Thyroid gland (tissue), 4 donors: Measurements from ENCODE around the gene CYB561D1. TPM values are rescaled to one million over a fixed set of nuclear protein-coding genes. Genes with fewer than 3 reads are reported as not detected.

Experiments used
- DNase-seq, 2 donors: peaks; one replicate each; pipeline ENCODE4 v3.0.0-alpha.2; 2019
- H3K27ac ChIP-seq, 3 donors: fragments of 200-600 bp; sonication (generic); 1 replicate in 2 of 3; 2 replicates in 1 of 3; pipeline ENCODE4 v1.5.1; 2016 to 2019; ENCODE audit warnings: mild to moderate bottlenecking in 1 of 3, moderate library complexity in 1 of 3
- H3K27me3 ChIP-seq: fragments of 200-600 bp; sonication (generic); one replicate; pipeline ENCODE4 v1.5.1; 2019
- H3K36me3 ChIP-seq, 2 donors: fragments of 200-600 bp; sonication (generic); one replicate each; pipeline ENCODE4 v1.5.1; 2016 to 2019
- H3K4me1 ChIP-seq, 2 donors: fragments of 200-600 bp; sonication (generic); one replicate each; pipeline ENCODE4 v1.5.1; 2017 to 2019
- H3K4me3 ChIP-seq, 3 donors: fragments of 200-600 bp; sonication (generic); replicated peaks in 1 of 3; 1 replicate in 2 of 3; 2 replicates in 1 of 3; pipeline ENCODE4 v1.5.1; 2016; ENCODE audit warnings: mild to moderate bottlenecking in 1 of 3
- H3K9me3 ChIP-seq: fragments of 200-600 bp; sonication (generic); one replicate; pipeline ENCODE4 v1.5.1; 2017
- CTCF ChIP-seq, 6 experiments: fragments of 200-600 bp in 3 of 6; fragments of 450-650 bp in 3 of 6; sonication (generic) in 3 of 6; IDR thresholded peaks; one replicate each; pipeline ENCODE4 v1.5.1; 2016 to 2019; ENCODE audit warnings: antibody characterized with exemption in 6 of 6, mild to moderate bottlenecking in 2 of 6, inconsistent platforms in 1 of 6, moderate library complexity in 1 of 6
- POLR2A ChIP-seq, 2 donors: fragments of 450-650 bp; IDR thresholded peaks; one replicate each; pipeline ENCODE4 v1.6.1; 2017; ENCODE audit warnings: antibody characterized with exemption in 2 of 2, mild to moderate bottlenecking in 2 of 2, moderate library complexity in 1 of 2
- WGBS, 2 donors: methylation state at CpG; one replicate each; pipeline ENCODE4 v1.1.5; 2017; 5-methylcytosine and 5-hydroxymethylcytosine counted together
- intact Hi-C: fragments of 100-400 bp; cut with DNase I; formaldehyde crosslinking; loops from one replicate; pipeline ENCODE4 v1.15.1; 2023
- total RNA-seq, 4 donors: library from RNA; depleted of rRNA; stranded (reverse); fragments of >200 nt; gene quantifications; one replicate each; pipeline ENCODE4 v1.2.3, GENCODE V29; 2016

The CYB561D1 gene
- total RNA-seq, 4 donors from 2014 or later, result 8.1 to 16.0 (median 12.2) TPM

- Histone ChIP-seq H3K27me3 (no peaks in the 10 kb centered on the region), H3K4me1 (peaks cover 8 to 13% of the 10 kb centered on the region in 2 donors), H3K36me3 (no peaks in the 10 kb centered on the region), H3K4me3 (no peak overlapping the region), H3K27ac (no peak overlapping the region), H3K9me3 (no peaks in the 10 kb centered on the region)
- intact Hi-C loops, result no loop called here
- WGBS, 2 donors, result 86 to 89% methylated on average over 2 of the region's 2 CpGs
- TF ChIP-seq POLR2A (IDR thresholded peaks at IDR 0.05) (no peak), CTCF (IDR thresholded peaks at IDR 0.05) (no peak)
- no peak for DNase-seq
These were observed 19.3 kb downstream of the CYB561D1 start for GRCh38 chr1:109513110-109513710.

- H3K4me1 ChIP-seq, result peaks cover 7% of the 10 kb centered on the region in 2 donors
- WGBS, 2 donors, result 69 to 74% methylated on average over 3 of the region's 3 CpGs
- no peak overlapping the region for H3K27ac ChIP-seq
- H3K27me3 ChIP-seq, result no peaks in the 10 kb centered on the region
- H3K9me3 ChIP-seq, result no peaks in the 10 kb centered on the region
- no peak for DNase-seq
- H3K36me3 ChIP-seq, result no peaks in the 10 kb centered on the region
- intact Hi-C loops, result no loop called here
- TF ChIP-seq POLR2A (IDR thresholded peaks at IDR 0.05) (no peak), CTCF (IDR thresholded peaks at IDR 0.05) (no peak)
- no peak overlapping the region for H3K4me3 ChIP-seq
These were observed 21.0 kb downstream of the CYB561D1 start for GRCh38 chr1:109514846-109515245.

GRCh38 chr1:109516872-109517271 lies 23.0 kb downstream of the CYB561D1 start:
- Histone ChIP-seq H3K27me3 (no peaks in the 10 kb centered on the region), H3K27ac (no peak overlapping the region), H3K4me3 (no peak overlapping the region), H3K4me1 (peaks cover 0 to 4% of the 10 kb centered on the region in 2 donors), H3K36me3 (no peaks in the 10 kb centered on the region), H3K9me3 (no peaks in the 10 kb centered on the region)
- intact Hi-C loops, result no loop called here
- 74 to 85% methylated on average over 5 of the region's 5 CpGs for WGBS, 2 donors
- TF ChIP-seq CTCF (IDR thresholded peaks at IDR 0.05) (no peak), POLR2A (IDR thresholded peaks at IDR 0.05) (no peak)
- no peak for DNase-seq

GRCh38 chr1:109517337-109517736 lies 23.4 kb downstream of the CYB561D1 start:
- Histone ChIP-seq H3K36me3 (no peaks in the 10 kb centered on the region), H3K4me1 (peaks cover 0 to 4% of the 10 kb centered on the region in 2 donors), H3K27me3 (no peaks in the 10 kb centered on the region), H3K9me3 (no peaks in the 10 kb centered on the region), H3K4me3 (no peak overlapping the region), H3K27ac (no peak overlapping the region)
- no peak for DNase-seq
- intact Hi-C loops, result no loop called here
- TF ChIP-seq POLR2A (IDR thresholded peaks at IDR 0.05) (no peak), CTCF (IDR thresholded peaks at IDR 0.05) (no peak)
- 88 to 90% methylated on average over 5 of the region's 5 CpGs for WGBS, 2 donors

- 69 to 80% methylated on average over 14 of the region's 14 CpGs for WGBS, 2 donors
- no peak overlapping the region for H3K4me3 ChIP-seq
- no peak for DNase-seq
- no peaks in the 10 kb centered on the region for H3K27me3 ChIP-seq
- H3K36me3 ChIP-seq, result no peaks in the 10 kb centered on the region
- peaks cover 0 to 4% of the 10 kb centered on the region in 2 donors for H3K4me1 ChIP-seq
- H3K27ac ChIP-seq, result no peak overlapping the region
- H3K9me3 ChIP-seq, result no peaks in the 10 kb centered on the region
- intact Hi-C loops, result no loop called here
- no peak for TF ChIP-seq CTCF (IDR thresholded peaks at IDR 0.05)
These were observed 27.4 kb downstream of the CYB561D1 start for GRCh38 chr1:109521002-109521951.
